Activated naive CD4-positive, alpha-beta T cell treated with anti-CD3 and anti-CD28 coated beads, Interleukin-2, amount 10 ng/mL, durations not matched to agents 7 days and 5 days (primary cell): Measurements from ENCODE around the gene JCAD.

Experiments
- CTCF ChIA-PET: fragments of 350-600 bp; sonication (Branson Sonifier 250); formaldehyde crosslinking; loops from one replicate; lab custom pipeline; 2021; ENCODE audit warnings: antibody characterized with exemption; lab: Charles Lee
- DNase-seq: peaks from one replicate; pipeline ENCODE4 v3.0.0-alpha.2; 2020
- H3K27ac Mint-ChIP-seq: one replicate; pipeline ENCODE4 v1.8.0; 2021; ENCODE audit warnings: mild to moderate bottlenecking, moderate library complexity, mixed read lengths
- H3K27me3 Mint-ChIP-seq: one replicate; pipeline ENCODE4 v1.8.0; 2021; ENCODE audit warnings: mild to moderate bottlenecking, mixed read lengths
- H3K36me3 Mint-ChIP-seq: one replicate; pipeline ENCODE4 v1.8.0; 2021; ENCODE audit warnings: mixed read lengths
- H3K4me1 Mint-ChIP-seq: one replicate; pipeline ENCODE4 v1.8.0; 2021; ENCODE audit warnings: mixed read lengths
- H3K4me3 Mint-ChIP-seq: one replicate; pipeline ENCODE4 v1.8.0; 2021; ENCODE audit warnings: mild to moderate bottlenecking, moderate library complexity, mixed read lengths
- H3K9me3 Mint-ChIP-seq: one replicate; pipeline ENCODE4 v1.8.0; 2021; ENCODE audit warnings: mixed read lengths

The JCAD gene

DNA sequence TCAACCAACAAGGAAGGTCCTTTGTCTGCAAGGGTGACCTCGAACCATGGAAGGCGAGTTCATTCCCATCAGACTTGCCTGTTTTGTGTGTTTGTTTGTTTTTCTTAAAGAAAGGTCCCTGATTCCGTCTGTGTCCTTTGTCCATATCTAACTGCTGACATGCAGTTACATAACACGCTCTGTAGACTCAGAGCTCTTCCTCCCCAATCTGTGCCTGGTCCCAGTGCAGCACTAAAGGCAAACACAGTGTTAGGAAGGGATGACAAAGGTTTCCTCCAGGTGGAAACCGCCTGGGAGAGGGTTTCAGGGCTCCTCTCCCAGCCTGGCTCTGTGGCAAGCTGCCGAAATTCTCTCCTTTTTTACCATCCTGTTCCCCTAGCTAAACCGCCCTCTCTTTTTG lies 13.4 kb downstream of the JCAD start:
- H3K9me3 Mint-ChIP-seq = no peaks in the 10 kb centered on the region
- CTCF ChIA-PET = interaction anchor here (0.9 kb wide), 1 partner anchor 47 kb away, joined by 3 read pairs; no protein-coding TSS in a partner anchor
- H3K27me3 Mint-ChIP-seq = peaks cover 77% of the 10 kb centered on the region
- no peak for DNase-seq
- H3K4me3 Mint-ChIP-seq = no peak overlapping the region
- H3K36me3 Mint-ChIP-seq = no peaks in the 10 kb centered on the region
- H3K27ac Mint-ChIP-seq = no peak overlapping the region
- H3K4me1 Mint-ChIP-seq = peaks cover 38% of the 10 kb centered on the region

DNA sequence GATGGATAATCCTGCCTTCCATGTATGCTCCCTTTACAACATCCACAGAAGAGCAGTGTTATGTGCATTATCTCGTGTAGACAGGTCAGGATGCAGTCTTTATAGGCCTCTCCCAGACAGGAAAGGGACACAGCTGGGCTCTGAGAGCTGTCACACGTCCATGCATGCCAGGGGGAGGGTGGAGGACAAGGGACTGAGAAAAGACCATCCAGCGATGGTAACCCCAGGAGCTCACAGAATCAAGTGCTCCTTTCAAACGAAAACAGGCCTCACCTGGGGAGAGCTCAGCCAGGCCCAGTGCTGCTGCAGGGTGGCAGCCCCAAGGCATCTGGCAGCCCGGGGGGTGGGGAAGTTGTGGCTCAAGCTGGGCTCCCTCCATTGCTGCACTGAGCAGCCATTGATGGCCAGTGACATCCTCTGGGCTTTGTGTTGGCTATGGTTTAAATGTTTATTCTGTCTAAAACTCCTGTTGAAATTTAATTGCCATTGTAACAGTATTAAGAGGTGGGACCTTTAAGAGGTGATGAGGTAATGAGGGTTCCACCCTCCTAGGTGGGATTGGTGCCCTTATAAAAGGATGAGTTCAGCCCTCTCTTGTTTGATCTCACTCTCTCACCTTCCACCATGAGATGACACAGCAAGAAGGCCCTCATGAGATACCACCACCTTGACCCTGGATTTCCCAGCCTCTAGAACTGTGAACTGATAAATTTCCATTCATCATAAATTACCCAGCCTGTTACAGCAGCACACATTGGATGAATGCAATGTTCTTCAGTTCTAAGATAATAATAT lies 15.7 kb downstream of the JCAD start:
- Mint-ChIP-seq H3K27me3 (peaks cover 72% of the 10 kb centered on the region), H3K9me3 (no peaks in the 10 kb centered on the region)
- CTCF ChIA-PET = no interaction called here

DNA sequence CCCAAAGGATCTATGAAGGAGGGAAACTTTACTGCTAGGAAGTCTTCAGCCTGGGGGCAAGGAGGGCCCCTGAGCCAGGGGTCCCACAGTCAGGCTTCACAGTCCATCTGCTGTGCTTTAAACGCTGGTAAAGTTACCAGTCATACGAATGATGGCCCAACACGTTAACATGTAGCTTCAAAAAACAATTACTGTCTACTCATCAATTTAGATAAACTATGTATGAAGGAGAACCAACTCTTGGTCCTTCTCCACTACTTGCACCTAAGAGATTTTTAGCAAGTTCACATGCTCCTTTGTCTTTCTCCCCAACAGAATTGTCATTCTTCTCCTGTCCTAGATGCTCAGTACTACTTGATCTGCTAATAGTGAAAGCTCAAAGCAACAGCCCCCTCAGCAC lies 16.6 kb downstream of the JCAD start:
- H3K27me3 Mint-ChIP-seq = peaks cover 75% of the 10 kb centered on the region
- H3K27ac Mint-ChIP-seq = no peak overlapping the region
- H3K9me3 Mint-ChIP-seq = no peaks in the 10 kb centered on the region
- peaks cover 12% of the 10 kb centered on the region for H3K4me1 Mint-ChIP-seq
- CTCF ChIA-PET = interaction anchor here (0.7 kb wide), 1 partner anchor 15 kb away, joined by 3 read pairs; no protein-coding TSS in a partner anchor
- no peak for DNase-seq
- no peaks in the 10 kb centered on the region for H3K36me3 Mint-ChIP-seq
- no peak overlapping the region for H3K4me3 Mint-ChIP-seq

More for the DNA sequence above, 15.7 kb downstream of the JCAD start:
- H3K4me3 Mint-ChIP-seq = no peak overlapping the region
- no peaks in the 10 kb centered on the region for H3K36me3 Mint-ChIP-seq
- no peak overlapping the region for H3K27ac Mint-ChIP-seq
- peaks cover 20% of the 10 kb centered on the region for H3K4me1 Mint-ChIP-seq
- DNase-seq = no peak

DNA sequence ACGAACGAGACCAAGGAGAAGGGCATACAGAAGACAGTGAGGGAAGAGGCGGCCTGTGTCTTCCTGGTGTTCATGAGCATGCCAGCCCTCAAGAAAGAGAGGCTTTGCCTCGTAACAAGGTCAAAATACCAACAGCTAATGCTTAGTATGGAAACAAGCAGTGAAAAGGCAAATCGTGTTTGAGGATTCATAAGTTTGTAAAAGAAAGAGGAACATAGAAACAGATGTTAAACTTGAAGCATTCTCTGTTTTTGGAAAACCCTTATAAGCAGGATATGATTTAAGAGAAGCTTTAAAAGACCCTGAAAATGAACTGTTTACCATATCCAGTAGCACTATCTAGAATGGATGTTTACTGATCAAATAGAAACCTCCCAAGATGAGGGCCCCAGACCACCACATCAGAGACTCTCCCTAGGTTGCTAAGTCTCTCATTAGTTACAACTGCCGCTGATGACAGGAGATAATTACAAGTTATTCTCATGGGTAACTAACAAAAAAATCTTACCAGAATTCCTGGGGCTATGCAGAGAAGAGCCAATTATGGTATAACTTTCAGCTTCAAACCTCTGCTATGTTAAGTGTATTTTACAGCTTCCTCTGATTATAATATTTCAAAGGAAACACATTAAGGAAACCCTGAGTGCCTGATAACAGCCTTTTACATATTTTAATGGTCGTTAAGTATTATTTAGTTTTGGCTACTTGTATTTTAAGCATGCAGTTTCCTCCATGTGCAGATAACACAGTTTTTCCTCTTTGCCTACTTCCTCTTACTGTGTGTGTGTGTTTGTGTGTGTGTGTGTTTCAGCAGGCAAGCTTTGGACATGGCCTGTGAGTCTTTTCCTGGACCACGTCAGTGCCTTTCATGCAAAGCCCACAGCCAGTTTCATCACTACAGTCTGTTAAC lies 17.9 kb downstream of the JCAD start:
- peaks cover 2% of the 10 kb centered on the region for H3K4me1 Mint-ChIP-seq
- peaks cover 82% of the 10 kb centered on the region for H3K27me3 Mint-ChIP-seq
- no peaks in the 10 kb centered on the region for H3K9me3 Mint-ChIP-seq
- H3K36me3 Mint-ChIP-seq = no peaks in the 10 kb centered on the region
- no peak for DNase-seq
- no peak overlapping the region for H3K4me3 Mint-ChIP-seq
- CTCF ChIA-PET = interaction anchor here (1.0 kb wide), 1 partner anchor 14 kb away, joined by 3 read pairs; no protein-coding TSS in a partner anchor
- no peak overlapping the region for H3K27ac Mint-ChIP-seq

- no peak for DNase-seq
- Mint-ChIP-seq H3K27me3 (peaks cover 84% of the 10 kb centered on the region), H3K9me3 (no peaks in the 10 kb centered on the region), H3K4me1 (no peaks in the 10 kb centered on the region), H3K27ac (no peak overlapping the region), H3K4me3 (no peak overlapping the region), H3K36me3 (no peaks in the 10 kb centered on the region)
- CTCF ChIA-PET = interaction anchor here (0.7 to 1.0 kb wide), 2 partner anchors 13 to 38 kb away, joined by 3 read pairs; no protein-coding TSS in a partner anchor
These were observed 18.8 kb downstream of the JCAD start for GRCh38 chr10:30040597-30040996.

- H3K4me3 Mint-ChIP-seq = no peak overlapping the region
- no peak overlapping the region for H3K27ac Mint-ChIP-seq
- no peaks in the 10 kb centered on the region for H3K9me3 Mint-ChIP-seq
- H3K4me1 Mint-ChIP-seq = no peaks in the 10 kb centered on the region
- CTCF ChIA-PET = no interaction called here
- peaks cover 83% of the 10 kb centered on the region for H3K27me3 Mint-ChIP-seq
- H3K36me3 Mint-ChIP-seq = no peaks in the 10 kb centered on the region
- no peak for DNase-seq
These were observed 19.4 kb downstream of the JCAD start for GRCh38 chr10:30039988-30040387.

GRCh38 chr10:30039567-30039966 lies 19.8 kb downstream of the JCAD start:
- Mint-ChIP-seq H3K27me3 (peaks cover 82% of the 10 kb centered on the region), H3K4me3 (no peak overlapping the region), H3K4me1 (peaks cover 4% of the 10 kb centered on the region), H3K27ac (no peak overlapping the region), H3K9me3 (no peaks in the 10 kb centered on the region), H3K36me3 (no peaks in the 10 kb centered on the region)
- DNase-seq = no peak
- CTCF ChIA-PET = no interaction called here

- CTCF ChIA-PET = no interaction called here
- H3K27me3 Mint-ChIP-seq = peaks cover 82% of the 10 kb centered on the region
- no peaks in the 10 kb centered on the region for H3K36me3 Mint-ChIP-seq
- no peaks in the 10 kb centered on the region for H3K9me3 Mint-ChIP-seq
- DNase-seq = no peak
- H3K27ac Mint-ChIP-seq = no peak overlapping the region
- no peak overlapping the region for H3K4me3 Mint-ChIP-seq
- H3K4me1 Mint-ChIP-seq = peaks cover 6% of the 10 kb centered on the region
These were observed 20.4 kb downstream of the JCAD start for GRCh38 chr10:30038781-30039536.

- CTCF ChIA-PET = no interaction called here
- Mint-ChIP-seq H3K27ac (no peak overlapping the region), H3K27me3 (peaks cover 83% of the 10 kb centered on the region)
These were observed 21.6 kb downstream of the JCAD start for GRCh38 chr10:30037620-30038336.

GRCh38 chr10:30036811-30037210 lies 22.6 kb downstream of the JCAD start:
- Mint-ChIP-seq H3K27ac (no peak overlapping the region), H3K27me3 (peaks cover 78% of the 10 kb centered on the region), H3K4me3 (no peak overlapping the region), H3K9me3 (no peaks in the 10 kb centered on the region), H3K4me1 (peaks cover 15% of the 10 kb centered on the region), H3K36me3 (no peaks in the 10 kb centered on the region)
- CTCF ChIA-PET = no interaction called here
- DNase-seq = no peak

More at GRCh38 chr10:30037620-30038336, 21.6 kb downstream of the JCAD start:
- no peaks in the 10 kb centered on the region for H3K9me3 Mint-ChIP-seq
- peaks cover 7% of the 10 kb centered on the region for H3K4me1 Mint-ChIP-seq
- H3K4me3 Mint-ChIP-seq = no peak overlapping the region
- H3K36me3 Mint-ChIP-seq = no peaks in the 10 kb centered on the region
- DNase-seq = no peak

- Mint-ChIP-seq H3K4me3 (no peak overlapping the region), H3K4me1 (peaks cover 15% of the 10 kb centered on the region), H3K36me3 (no peaks in the 10 kb centered on the region), H3K9me3 (no peaks in the 10 kb centered on the region), H3K27me3 (peaks cover 79% of the 10 kb centered on the region), H3K27ac (no peak overlapping the region)
- DNase-seq = no peak
- CTCF ChIA-PET = no interaction called here
These were observed 23.0 kb downstream of the JCAD start for GRCh38 chr10:30036341-30036740.

DNA sequence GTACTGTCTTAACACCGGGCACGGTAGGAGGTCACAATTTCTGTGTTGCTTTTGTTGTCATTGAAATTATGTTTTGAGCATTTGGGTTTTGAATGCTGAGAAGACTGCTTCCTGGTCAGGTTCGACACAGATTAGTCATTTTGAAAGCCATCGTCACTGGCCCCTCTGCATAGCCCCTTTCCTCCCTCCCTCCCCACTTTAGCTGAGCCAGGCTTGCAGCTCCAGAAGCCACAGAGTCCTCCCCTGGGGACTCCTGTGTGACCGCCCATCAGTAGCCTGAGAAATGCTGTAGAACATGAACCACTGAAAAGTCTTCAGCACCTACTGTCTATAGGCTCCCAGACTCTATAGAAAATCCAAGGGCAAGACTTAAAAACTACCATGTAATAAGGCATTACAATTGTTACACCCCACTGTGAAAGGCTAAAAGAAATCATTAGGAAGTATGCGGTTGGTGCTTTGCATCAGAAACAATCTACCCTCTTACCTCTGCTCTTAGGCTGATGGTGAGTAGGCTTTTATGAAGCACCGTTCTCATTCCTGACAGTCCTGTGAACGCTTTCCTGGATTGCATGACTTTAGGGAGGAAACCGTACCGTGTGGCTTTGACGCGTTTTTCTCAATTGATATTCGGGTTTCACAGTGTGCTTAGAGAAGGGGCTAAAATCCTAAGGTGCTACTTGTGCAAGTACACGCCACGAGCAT lies 24.8 kb downstream of the JCAD start:
- CTCF ChIA-PET = no interaction called here
- no peak overlapping the region for H3K4me3 Mint-ChIP-seq
- no peaks in the 10 kb centered on the region for H3K9me3 Mint-ChIP-seq
- DNase-seq = no peak
- H3K27me3 Mint-ChIP-seq = peaks cover 88% of the 10 kb centered on the region
- peaks cover 1% of the 10 kb centered on the region for H3K36me3 Mint-ChIP-seq
- peaks cover 17% of the 10 kb centered on the region for H3K4me1 Mint-ChIP-seq
- H3K27ac Mint-ChIP-seq = no peak overlapping the region

GRCh38 chr10:30032125-30032524 lies 27.3 kb downstream of the JCAD start:
- DNase-seq = no peak
- Mint-ChIP-seq H3K4me1 (peaks cover 41% of the 10 kb centered on the region), H3K27ac (no peak overlapping the region), H3K36me3 (peaks cover 9% of the 10 kb centered on the region), H3K9me3 (no peaks in the 10 kb centered on the region), H3K4me3 (no peak overlapping the region), H3K27me3 (peaks cover 87% of the 10 kb centered on the region)
- CTCF ChIA-PET = no interaction called here
